HG03097 (cell line): ENCODE data around the gene HNRNPUL2.
"Not testable (repeated sequence)": the region's sequence is repeated elsewhere in the genome, so short reads cannot be mapped to it uniquely, and the experiment has no call there.

Source experiments
- ATAC-seq: cut with Tn5 transposase; IDR thresholded peaks from one replicate; pipeline ENCODE4 v1.9.1; 2021; ENCODE audit not compliant: unreplicated experiment, low FRiP score

The HNRNPUL2 gene

GRCh38 chr11:62705880-62706849, 21.1 kb downstream of the HNRNPUL2 start:
- peak; percentile 53 for ATAC-seq

- no peak for ATAC-seq
These were observed 21.8 kb downstream of the HNRNPUL2 start for GRCh38 chr11:62705413-62705812.

- ATAC-seq = not testable (repeated sequence)
These were observed 23.3 kb downstream of the HNRNPUL2 start for GRCh38 chr11:62703921-62704320.

- ATAC-seq = no peak
These were observed 25.0 kb downstream of the HNRNPUL2 start for GRCh38 chr11:62702246-62702645.

GRCh38 chr11:62694455-62695167, 32.6 kb downstream of the HNRNPUL2 start:
- ATAC-seq = no peak

- not testable (repeated sequence) for ATAC-seq
These were observed 33.6 kb downstream of the HNRNPUL2 start for GRCh38 chr11:62693624-62694023.

- ATAC-seq = no peak
These were observed 37.7 kb downstream of the HNRNPUL2 start, which contains the start of gene LRRN4CL for GRCh38 chr11:62689421-62690183. LRRN4CL (minus strand) TSS chr11:62689530; CDS start chr11:62688508, 1,022 bp downstream.

- ATAC-seq = no peak
These were observed 38.8 kb downstream of the HNRNPUL2 start for GRCh38 chr11:62688491-62688890.

GRCh38 chr11:62687508-62688396, 39.5 kb downstream of the HNRNPUL2 start:
- ATAC-seq = no peak

GRCh38 chr11:62682518-62682917, 44.7 kb downstream of the HNRNPUL2 start:
- no peak for ATAC-seq

GRCh38 chr11:62680825-62681240, 46.4 kb downstream of the HNRNPUL2 start:
- ATAC-seq = peak; percentile 55

GRCh38 chr11:62678770-62679696, 48.2 kb downstream of the HNRNPUL2 start, which contains the start of gene UBXN1:
UBXN1 (minus strand) TSS chr11:62679073; CDS start chr11:62678923, 150 bp downstream.
- ATAC-seq = no peak

- ATAC-seq = no peak
These were observed 48.9 kb downstream of the HNRNPUL2 start for GRCh38 chr11:62678433-62678769.

- no peak for ATAC-seq
These were observed 49.5 kb downstream of the HNRNPUL2 start for GRCh38 chr11:62677714-62678113.

- ATAC-seq = no peak
These were observed 50.1 kb downstream of the HNRNPUL2 start for GRCh38 chr11:62677156-62677555.

GRCh38 chr11:62676698-62677097, 50.6 kb downstream of the HNRNPUL2 start:
- ATAC-seq = no peak

GRCh38 chr11:62675415-62675814, 51.8 kb downstream of the HNRNPUL2 start:
- not testable (repeated sequence) for ATAC-seq

- ATAC-seq = no peak
These were observed 54.1 kb downstream of the HNRNPUL2 start for GRCh38 chr11:62673196-62673525.
